ENCODE data around the gene PMM2. TPM values are rescaled to one million over a fixed set of nuclear protein-coding genes. Genes with fewer than 3 reads are reported as not detected.
"Not testable (repeated sequence)": the region's sequence is repeated elsewhere in the genome, so short reads cannot be mapped to it uniquely, and the experiment has no call there.

Gene PMM2
- 10 to 100 TPM; 18.1 to 26.1 (median 21.3) TPM for polyA plus RNA-seq (ENCODE audit: insufficient read length in 4 of 4)

DNA sequence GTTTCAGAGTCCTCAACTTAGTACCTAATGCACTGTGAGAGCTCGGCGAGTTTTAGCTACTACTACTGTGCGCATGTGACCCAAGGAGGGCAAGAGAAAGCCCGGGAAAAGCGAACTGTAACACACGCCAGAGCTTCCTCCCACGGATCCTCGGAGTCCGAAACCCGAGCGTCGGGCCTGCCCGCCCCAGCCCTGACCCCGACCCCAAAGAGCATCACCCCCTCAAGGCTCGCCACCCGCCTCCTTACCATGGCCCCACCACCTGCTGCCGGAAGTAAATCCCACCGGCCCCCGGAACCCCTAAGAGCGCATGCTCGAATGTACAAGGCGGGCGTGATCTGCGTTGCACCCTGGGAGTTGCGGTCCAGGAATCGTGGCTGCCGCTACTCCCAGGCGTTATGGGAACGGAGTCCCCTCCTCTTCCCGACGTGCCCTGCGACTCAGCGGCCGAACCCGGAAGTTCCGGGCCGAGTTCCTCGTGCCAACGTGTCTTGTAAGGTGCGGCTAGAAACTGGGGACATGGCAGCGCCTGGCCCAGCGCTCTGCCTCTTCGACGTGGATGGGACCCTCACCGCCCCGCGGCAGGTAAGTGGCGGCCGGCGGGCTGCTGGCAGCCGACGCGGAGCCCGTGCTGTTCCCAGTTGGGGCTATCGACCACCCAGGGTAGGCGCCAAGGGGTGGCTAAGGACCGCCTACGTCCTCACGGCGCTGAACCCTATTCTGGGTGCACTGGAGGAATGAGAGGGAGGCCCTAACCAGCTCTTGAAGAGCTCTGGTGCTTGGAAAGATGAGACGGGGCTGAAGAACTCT lies at the start of gene PMM2, which contains the start of gene TMEM186:
Gene PMM2 (plus strand): TSS at position 476 of the 810 bp plus-strand sequence. CDS start 44 bp downstream, at position 520.
Gene TMEM186 (minus strand): TSS at position 276 of the 810 bp plus-strand sequence. CDS start 25 bp downstream, at position 251.
- DNase-seq (ENCODE audit: low read depth in 4 of 4, low spot score in 2 of 4) = peak; percentile 75 to 92 (median 83)

DNA sequence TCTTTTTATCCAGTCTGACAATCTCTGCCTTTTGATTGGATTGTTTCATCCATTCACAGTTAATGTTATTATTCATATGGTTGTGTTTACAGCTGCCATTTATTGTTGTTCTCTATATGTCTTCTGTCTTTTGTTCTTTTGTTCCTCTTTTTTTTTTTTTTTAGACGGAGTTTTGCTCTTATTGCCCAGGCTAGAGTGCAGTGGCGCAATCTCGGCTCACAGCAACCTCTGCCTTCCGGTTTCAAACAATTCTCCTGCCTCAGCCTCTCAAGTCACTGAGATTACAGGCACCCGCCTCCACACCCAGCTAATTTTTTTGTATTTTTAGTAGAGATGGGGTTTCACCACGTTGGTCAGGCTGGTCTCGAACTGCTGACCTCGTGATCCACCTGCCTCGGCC lies 48.7 kb upstream of the PMM2 start:
- not testable (repeated sequence) for DNase-seq (ENCODE audit: low read depth in 4 of 4, low spot score in 2 of 4)

GRCh38 chr16:8751481-8752311 lies 45.9 kb upstream of the PMM2 start:
- no peak for DNase-seq (ENCODE audit: low read depth in 4 of 4, low spot score in 2 of 4)

- no peak for DNase-seq (ENCODE audit: low read depth in 4 of 4, low spot score in 2 of 4)
Measured at GRCh38 chr16:8752706-8753105, 44.9 kb upstream of the PMM2 start.

DNA sequence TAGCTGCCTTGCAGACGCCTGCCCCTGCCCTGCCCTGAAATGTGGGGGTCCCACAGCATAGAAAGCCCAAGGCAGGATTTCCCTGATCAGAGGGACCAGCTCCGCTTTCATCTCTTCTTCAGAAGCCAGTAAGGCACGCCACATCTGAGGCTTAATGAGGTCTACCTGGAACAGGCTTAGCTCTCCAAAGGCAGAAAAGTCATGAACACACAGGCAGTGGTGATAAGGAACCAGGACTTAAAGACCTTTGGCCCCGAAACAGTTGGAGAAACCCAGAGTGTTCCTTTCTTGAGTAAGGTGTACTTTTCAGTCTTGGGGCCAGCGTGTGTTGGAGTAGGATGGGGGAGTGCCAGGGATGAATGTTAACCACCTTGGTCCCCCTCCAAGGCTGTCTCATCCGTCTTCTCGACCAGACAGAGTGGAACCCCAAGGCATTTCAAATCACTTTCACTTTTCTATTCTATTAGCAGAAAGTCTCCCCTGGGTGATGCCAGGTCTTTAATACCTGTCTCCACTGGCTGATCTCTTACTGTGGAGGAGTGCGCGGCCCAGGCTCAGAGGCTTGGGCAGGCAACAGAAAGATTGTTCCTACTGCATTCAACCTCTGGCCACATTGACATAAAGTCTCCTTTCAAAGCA lies 44.1 kb upstream of the PMM2 start:
- no peak for DNase-seq (ENCODE audit: low read depth in 4 of 4, low spot score in 2 of 4)

DNA sequence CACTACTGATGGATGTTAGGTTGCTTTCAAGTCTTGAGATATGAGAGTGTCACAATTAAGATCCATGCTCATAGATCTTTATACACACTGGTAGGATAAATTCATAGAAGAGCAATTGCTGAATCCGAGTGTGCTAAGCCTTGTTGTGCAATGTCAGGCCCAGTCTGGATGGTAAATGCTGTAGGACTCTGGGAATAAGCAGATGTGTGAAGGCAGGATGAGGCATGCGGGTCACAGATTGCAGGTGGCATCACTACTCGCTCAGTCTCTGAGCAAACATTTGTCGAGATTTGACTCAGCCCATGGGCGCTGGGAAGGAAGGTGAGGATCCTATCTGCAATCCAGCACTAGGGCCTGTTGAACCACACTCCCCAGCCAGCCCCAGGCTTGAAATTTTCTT lies 40.9 kb upstream of the PMM2 start:
- no peak for DNase-seq (ENCODE audit: low read depth in 4 of 4, low spot score in 2 of 4)

- DNase-seq (ENCODE audit: low read depth in 4 of 4, low spot score in 2 of 4) = no peak
Measured at GRCh38 chr16:8758022-8758421, 39.6 kb upstream of the PMM2 start.

- DNase-seq (ENCODE audit: low read depth in 4 of 4, low spot score in 2 of 4) = no peak
Measured at GRCh38 chr16:8760021-8760420, 37.6 kb upstream of the PMM2 start.

GRCh38 chr16:8761078-8761477 lies 36.6 kb upstream of the PMM2 start:
- no peak for DNase-seq (ENCODE audit: low read depth in 4 of 4, low spot score in 2 of 4)

GRCh38 chr16:8762254-8762653 lies 35.4 kb upstream of the PMM2 start:
- no peak for DNase-seq (ENCODE audit: low read depth in 4 of 4, low spot score in 2 of 4)

DNA sequence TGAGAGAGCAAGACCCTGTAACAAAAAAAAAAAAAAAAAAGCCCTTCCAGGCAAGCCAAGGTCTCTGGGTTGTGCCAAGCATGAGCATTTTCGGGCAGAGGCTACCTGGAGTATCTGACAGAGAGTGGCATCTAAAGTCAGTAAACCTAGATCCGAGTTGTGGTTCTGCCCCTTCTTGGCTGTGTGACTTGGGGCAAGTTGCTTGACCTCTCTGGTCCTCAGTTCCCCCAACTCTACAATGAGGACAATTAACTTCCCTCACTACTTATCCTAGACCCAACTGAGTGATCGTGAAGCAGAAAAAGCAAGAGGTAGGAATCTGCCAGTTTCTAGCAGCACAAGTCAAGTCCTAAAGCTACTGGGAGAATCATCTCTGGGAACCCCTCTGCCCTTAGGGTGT lies 34.6 kb upstream of the PMM2 start:
- DNase-seq (ENCODE audit: low read depth in 4 of 4, low spot score in 2 of 4) = no peak

GRCh38 chr16:8763899-8764298 lies 33.7 kb upstream of the PMM2 start:
- DNase-seq (ENCODE audit: low read depth in 4 of 4, low spot score in 2 of 4) = no peak

- DNase-seq (ENCODE audit: low read depth in 4 of 4, low spot score in 2 of 4) = no peak
Measured at GRCh38 chr16:8764525-8765250, 33.0 kb upstream of the PMM2 start.

- DNase-seq (ENCODE audit: low read depth in 4 of 4, low spot score in 2 of 4) = no peak
Measured at GRCh38 chr16:8767176-8767575, 30.5 kb upstream of the PMM2 start.

- no peak for DNase-seq (ENCODE audit: low read depth in 4 of 4, low spot score in 2 of 4)
Measured at GRCh38 chr16:8768283-8768682, 29.4 kb upstream of the PMM2 start.

GRCh38 chr16:8768692-8769091 lies 28.9 kb upstream of the PMM2 start:
- DNase-seq (ENCODE audit: low read depth in 4 of 4, low spot score in 2 of 4) = no peak

DNA sequence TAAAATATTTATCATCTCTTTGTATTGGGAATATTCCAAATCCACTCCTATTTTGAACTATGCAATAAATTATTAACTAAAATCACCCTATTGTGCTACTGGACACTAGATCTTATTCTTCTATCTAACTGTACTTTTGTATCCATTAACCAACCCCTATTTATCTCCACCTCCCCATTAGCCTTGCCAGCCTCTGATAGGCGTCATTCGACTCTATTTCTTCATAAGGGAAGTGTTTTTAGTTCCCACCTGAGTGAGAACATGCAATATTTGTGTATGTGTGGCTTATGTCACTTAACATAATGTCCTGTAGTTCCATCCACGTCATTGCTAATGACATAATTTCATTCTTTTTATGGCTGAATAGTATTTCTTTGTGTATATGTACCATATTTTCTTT lies 24.1 kb upstream of the PMM2 start:
- DNase-seq (ENCODE audit: low read depth in 4 of 4, low spot score in 2 of 4) = no peak

- DNase-seq (ENCODE audit: low read depth in 4 of 4, low spot score in 2 of 4) = no peak
Measured at GRCh38 chr16:8774208-8774607, 23.4 kb upstream of the PMM2 start.

DNA sequence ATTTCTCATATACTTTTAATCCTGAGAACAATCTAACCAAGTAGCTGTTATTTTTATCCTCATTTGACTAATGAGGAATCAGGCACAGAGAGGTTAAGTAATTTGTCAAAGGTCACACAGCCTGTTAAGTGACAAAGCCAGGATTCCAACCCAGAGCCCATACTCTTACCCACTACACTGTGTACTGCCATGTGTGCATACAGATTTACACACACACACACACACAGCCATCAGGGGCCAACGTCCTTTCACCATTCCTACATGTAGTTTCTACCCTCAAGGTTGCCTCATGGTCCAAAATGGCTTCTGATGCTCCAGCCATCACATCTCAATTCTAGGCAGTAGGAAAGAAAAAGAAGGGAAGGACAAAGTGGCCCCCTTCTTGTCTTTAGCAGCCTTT lies 22.3 kb upstream of the PMM2 start:
- DNase-seq (ENCODE audit: low read depth in 4 of 4, low spot score in 2 of 4) = no peak

- DNase-seq (ENCODE audit: low read depth in 4 of 4, low spot score in 2 of 4) = no peak
Measured at GRCh38 chr16:8776129-8776584, 21.5 kb upstream of the PMM2 start.

Measured in left renal cortex interstitium (tissue), 4 donors.